ENCODE measurements around the gene LRRC45.

DNA sequence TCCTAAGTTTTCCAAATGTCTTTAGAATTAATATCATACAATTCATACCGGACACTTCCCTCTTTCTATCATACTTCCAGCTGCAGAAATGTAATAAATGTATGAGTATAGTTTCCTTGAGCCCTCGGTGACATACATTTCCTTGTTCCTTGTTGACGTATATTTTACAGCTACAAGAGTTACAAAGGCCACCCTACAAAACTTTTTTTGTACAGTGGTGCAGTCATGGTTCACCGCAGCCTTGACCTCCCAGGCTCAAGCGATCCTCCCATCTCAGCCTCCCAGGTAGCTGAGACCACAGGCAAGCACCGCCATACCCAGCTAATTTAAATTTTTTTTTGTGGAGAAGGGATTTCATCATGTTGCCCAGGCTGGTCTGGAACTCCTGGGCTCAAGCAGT is 49.7 kb downstream of the LRRC45 start:
- TF ChIP-seq, protein P1, sequence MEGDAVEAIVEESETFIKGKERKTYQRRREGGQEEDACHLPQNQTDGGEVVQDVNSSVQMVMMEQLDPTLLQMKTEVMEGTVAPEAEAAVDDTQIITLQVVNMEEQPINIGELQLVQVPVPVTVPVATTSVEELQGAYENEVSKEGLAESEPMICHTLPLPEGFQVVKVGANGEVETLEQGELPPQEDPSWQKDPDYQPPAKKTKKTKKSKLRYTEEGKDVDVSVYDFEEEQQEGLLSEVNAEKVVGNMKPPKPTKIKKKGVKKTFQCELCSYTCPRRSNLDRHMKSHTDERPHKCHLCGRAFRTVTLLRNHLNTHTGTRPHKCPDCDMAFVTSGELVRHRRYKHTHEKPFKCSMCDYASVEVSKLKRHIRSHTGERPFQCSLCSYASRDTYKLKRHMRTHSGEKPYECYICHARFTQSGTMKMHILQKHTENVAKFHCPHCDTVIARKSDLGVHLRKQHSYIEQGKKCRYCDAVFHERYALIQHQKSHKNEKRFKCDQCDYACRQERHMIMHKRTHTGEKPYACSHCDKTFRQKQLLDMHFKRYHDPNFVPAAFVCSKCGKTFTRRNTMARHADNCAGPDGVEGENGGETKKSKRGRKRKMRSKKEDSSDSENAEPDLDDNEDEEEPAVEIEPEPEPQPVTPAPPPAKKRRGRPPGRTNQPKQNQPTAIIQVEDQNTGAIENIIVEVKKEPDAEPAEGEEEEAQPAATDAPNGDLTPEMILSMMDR (IDR thresholded peaks at IDR 0.05): no peak
- no peak for TF ChIP-seq POLR2A (IDR thresholded peaks at IDR 0.05)

All from uterus (tissue), 2 donors.